SJSA1 (cell line): ENCODE results near the gene FAM20C. TPM values are rescaled to one million over a fixed set of nuclear protein-coding genes. Genes with fewer than 3 reads are reported as not detected.
"Not testable (repeated sequence)": the region's sequence is repeated elsewhere in the genome, so short reads cannot be mapped to it uniquely, and the experiment has no call there.

Experiments
- DNase-seq, 2 experiments: peaks; one replicate each; pipeline ENCODE4 v3.0.0-alpha.2; 2015 to 2020; ENCODE audit warnings: low spot score in 2 of 2, low read depth in 1 of 2
- H3K27ac ChIP-seq: fragments of 250-450 bp; sonication (Bioruptor Pico); 2 replicates; pipeline ENCODE4 v1.5.1; 2020; ENCODE audit warnings: mild to moderate bottlenecking, moderate library complexity
- H3K27me3 ChIP-seq: fragments of 250-450 bp; sonication (Bioruptor Pico); replicated peaks from 2 replicates; pipeline ENCODE4 v1.5.1; 2020; ENCODE audit warnings: mild to moderate bottlenecking, moderate library complexity
- H3K36me3 ChIP-seq: fragments of 250-450 bp; sonication (Bioruptor Pico); 2 replicates; pipeline ENCODE4 v1.5.1; 2020; ENCODE audit warnings: mild to moderate bottlenecking
- H3K4me1 ChIP-seq: fragments of 250-450 bp; sonication (Bioruptor Pico); replicated peaks from 2 replicates; pipeline ENCODE4 v1.6.1; 2021; ENCODE audit warnings: mild to moderate bottlenecking
- H3K4me3 ChIP-seq: fragments of 250-450 bp; sonication (Bioruptor Pico); 2 replicates; pipeline ENCODE4 v1.5.1; 2020; ENCODE audit warnings: mild to moderate bottlenecking
- H3K9me3 ChIP-seq: fragments of 250-450 bp; sonication (Bioruptor Pico); replicated peaks from 2 replicates; pipeline ENCODE4 v1.5.1; 2020; ENCODE audit warnings: mild to moderate bottlenecking
- total RNA-seq: library from RNA; depleted of rRNA; stranded (reverse); fragments of >200 nt; shearing (Covaris generic); gene quantifications from 2 replicates; pipeline ENCODE4 v1.2.3, GENCODE V29; 2014

FAM20C gene
- total RNA-seq, 1 experiment from 2014 or later = 0.18 TPM

DNA sequence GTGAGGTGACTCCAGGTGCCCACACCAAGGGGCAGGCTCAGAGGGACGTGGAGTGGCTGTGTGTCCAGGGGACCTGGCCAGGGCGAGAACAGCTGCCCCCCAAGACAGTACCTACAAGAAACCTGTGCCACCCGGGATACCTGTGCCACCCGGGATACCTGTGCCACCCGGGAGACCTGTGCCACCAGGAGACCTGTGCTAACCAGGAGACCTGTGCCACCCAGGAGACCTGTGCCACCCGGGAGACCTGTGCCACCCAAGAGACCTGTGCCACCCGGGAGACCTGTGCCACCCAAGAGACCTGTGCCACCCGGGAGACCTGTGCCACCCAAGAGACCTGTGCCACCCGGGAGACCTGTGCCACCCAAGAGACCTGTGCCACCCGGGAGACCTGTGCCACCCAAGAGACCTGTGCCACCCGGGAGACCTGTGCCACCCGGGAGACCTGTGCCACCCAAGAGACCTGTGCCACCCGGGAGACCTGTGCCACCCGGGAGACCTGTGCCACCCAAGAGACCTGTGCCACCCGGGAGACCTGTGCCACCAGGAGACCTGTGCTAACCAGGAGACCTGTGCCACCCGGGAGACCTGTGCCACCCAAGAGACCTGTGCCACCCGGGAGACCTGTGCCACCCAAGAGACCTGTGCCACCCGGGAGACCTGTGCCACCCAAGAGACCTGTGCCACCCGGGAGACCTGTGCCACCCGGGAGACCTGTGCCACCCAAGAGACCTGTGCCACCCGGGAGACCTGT lies 50.6 kb downstream of the FAM20C start:
- H3K36me3 ChIP-seq, H3K9me3 ChIP-seq, DNase-seq, H3K4me1 ChIP-seq, H3K4me3 ChIP-seq, H3K27ac ChIP-seq, H3K27me3 ChIP-seq: not testable (repeated sequence)

GRCh38 chr7:243580-243978 lies 51.2 kb downstream of the FAM20C start:
- H3K36me3 ChIP-seq = not testable (repeated sequence)

DNA sequence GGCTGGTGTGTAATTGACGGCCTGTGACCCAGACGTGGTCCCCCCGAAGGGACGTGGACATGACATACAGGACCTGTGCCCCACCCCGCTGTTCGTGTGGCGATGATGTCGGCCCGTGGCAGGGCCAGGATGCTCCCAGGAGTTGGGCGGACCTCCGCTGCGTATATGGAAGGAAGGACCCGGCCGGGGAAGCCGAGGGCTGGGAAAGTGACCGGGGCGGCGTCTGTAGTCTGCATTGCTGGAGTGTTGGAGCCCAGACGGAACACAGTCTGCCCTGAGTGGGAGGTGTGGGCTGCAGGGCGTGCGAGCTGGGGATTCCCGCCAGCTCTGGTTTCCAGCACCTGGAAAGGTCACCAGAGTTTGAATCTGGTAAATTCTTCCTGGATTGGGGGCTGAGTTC lies 52.6 kb downstream of the FAM20C start:
- H3K9me3 ChIP-seq = no peaks in the 10 kb centered on the region
- no peaks in the 10 kb centered on the region for H3K36me3 ChIP-seq
- no peak overlapping the region for H3K27ac ChIP-seq
- DNase-seq = no peak
- H3K27me3 ChIP-seq = no peaks in the 10 kb centered on the region
- H3K4me1 ChIP-seq = no peaks in the 10 kb centered on the region
- H3K4me3 ChIP-seq = no peak overlapping the region

More at GRCh38 chr7:243580-243978, 51.2 kb downstream of the FAM20C start:
- not testable (repeated sequence) for H3K27ac ChIP-seq, DNase-seq, H3K9me3 ChIP-seq, H3K27me3 ChIP-seq, H3K4me1 ChIP-seq, H3K4me3 ChIP-seq

GRCh38 chr7:245574-246295 lies 53.4 kb downstream of the FAM20C start:
- no peak for DNase-seq
- no peak overlapping the region for H3K27ac ChIP-seq
- H3K4me3 ChIP-seq = no peak overlapping the region
- no peaks in the 10 kb centered on the region for H3K9me3 ChIP-seq
- H3K36me3 ChIP-seq = no peaks in the 10 kb centered on the region
- H3K27me3 ChIP-seq = no peaks in the 10 kb centered on the region
- H3K4me1 ChIP-seq = no peaks in the 10 kb centered on the region

- Histone ChIP-seq H3K9me3 (no peaks in the 10 kb centered on the region), H3K4me3 (no peak overlapping the region), H3K27me3 (no peaks in the 10 kb centered on the region), H3K4me1 (no peaks in the 10 kb centered on the region), H3K27ac (no peak overlapping the region), H3K36me3 (no peaks in the 10 kb centered on the region)
- no peak for DNase-seq
Observed at GRCh38 chr7:246451-246850, 54.1 kb downstream of the FAM20C start.

DNA sequence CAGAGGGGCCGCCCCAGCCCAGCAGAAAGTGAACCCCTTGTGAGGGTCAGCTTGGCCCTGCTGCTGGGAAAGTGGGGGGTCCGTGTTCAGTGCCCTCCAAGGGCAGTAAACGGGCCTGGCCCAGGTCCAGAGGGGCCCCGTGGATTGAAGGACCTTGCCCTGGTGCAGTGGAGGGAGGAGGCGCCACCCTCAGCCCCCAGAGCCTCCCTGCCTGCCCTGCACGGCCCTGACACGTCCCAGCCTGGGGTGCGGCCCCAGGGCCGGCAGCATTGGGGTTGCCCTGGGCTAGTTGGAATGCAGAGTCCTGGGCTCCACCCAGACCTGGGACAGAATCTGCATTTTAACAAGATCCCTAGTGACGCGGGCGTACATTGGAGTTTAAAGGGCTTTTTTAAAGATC lies 54.8 kb downstream of the FAM20C start:
- H3K27ac ChIP-seq = no peak overlapping the region
- H3K4me1 ChIP-seq = no peaks in the 10 kb centered on the region
- H3K4me3 ChIP-seq = no peak overlapping the region
- no peaks in the 10 kb centered on the region for H3K27me3 ChIP-seq
- H3K9me3 ChIP-seq = no peaks in the 10 kb centered on the region
- no peaks in the 10 kb centered on the region for H3K36me3 ChIP-seq
- no peak for DNase-seq

DNA sequence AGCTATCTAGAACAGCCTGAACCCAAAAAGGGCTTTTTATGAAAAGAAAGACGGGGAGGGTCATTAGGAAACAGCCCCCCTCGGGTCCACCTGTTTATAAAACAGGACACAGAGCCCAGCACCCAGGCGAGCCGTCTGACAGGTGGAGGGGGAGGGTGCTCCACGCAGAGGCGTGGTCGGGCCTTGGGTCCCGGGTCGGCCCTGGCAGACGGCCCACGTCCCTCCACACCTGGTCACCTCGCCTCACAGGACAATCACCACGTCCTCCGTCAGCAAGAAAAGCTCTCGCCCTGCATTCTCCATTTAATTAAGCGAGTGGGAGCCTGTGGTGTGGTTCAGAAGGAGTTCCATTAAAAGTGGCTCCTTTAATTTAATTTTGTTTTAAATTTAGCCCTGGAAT lies 55.3 kb downstream of the FAM20C start:
- no peak for DNase-seq
- no peak overlapping the region for H3K27ac ChIP-seq
- no peaks in the 10 kb centered on the region for H3K9me3 ChIP-seq
- H3K4me1 ChIP-seq = no peaks in the 10 kb centered on the region
- H3K36me3 ChIP-seq = no peaks in the 10 kb centered on the region
- no peaks in the 10 kb centered on the region for H3K27me3 ChIP-seq
- H3K4me3 ChIP-seq = no peak overlapping the region

- DNase-seq = no peak
- Histone ChIP-seq H3K4me3 (no peak overlapping the region), H3K27ac (no peak overlapping the region), H3K9me3 (no peaks in the 10 kb centered on the region), H3K4me1 (no peaks in the 10 kb centered on the region), H3K27me3 (no peaks in the 10 kb centered on the region), H3K36me3 (no peaks in the 10 kb centered on the region)
Observed at GRCh38 chr7:248732-249435, 56.5 kb downstream of the FAM20C start.

DNA sequence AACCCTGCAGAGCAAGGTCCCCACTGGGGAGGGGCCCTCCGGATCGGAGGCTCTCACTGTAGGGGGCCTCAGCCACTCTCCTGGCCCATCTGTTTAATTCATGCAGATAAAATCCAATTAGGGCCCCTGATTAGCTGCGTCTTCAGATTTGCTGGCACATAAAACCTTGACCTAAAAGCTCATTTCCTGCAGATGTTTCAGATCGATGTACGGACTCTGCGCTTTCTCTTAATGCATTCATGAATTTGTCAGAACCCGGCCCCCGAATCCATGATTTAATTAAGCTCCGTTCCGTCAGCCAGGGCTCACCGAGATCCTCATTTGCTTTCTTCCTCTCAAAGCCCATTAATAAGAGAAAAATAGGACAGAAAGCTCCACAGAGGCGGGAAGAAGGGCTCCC lies 57.6 kb downstream of the FAM20C start:
- no peak for DNase-seq
- Histone ChIP-seq H3K27me3 (no peaks in the 10 kb centered on the region), H3K4me1 (no peaks in the 10 kb centered on the region), H3K4me3 (no peak overlapping the region), H3K9me3 (no peaks in the 10 kb centered on the region), H3K36me3 (no peaks in the 10 kb centered on the region), H3K27ac (no peak overlapping the region)

DNA sequence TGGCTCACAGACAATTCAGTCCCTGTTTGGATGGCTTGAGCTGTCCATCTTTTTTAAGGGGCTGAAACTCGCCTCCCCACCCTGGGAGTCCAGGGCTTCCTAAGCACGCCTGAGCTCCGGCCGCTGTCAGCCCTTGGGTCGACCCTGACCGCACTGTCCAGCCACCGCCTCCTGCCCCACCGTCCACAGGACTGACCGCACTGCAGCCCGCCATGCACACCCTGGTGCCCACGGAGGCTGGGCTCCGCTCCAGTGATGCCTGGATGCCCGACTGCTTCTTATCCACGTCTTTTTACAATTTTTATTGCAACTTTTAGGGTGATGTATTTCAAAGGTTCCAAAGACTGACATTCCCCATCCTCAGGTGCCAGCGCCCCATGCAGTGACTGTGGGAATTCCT lies 58.2 kb downstream of the FAM20C start:
- Histone ChIP-seq H3K4me3 (no peak overlapping the region), H3K27me3 (no peaks in the 10 kb centered on the region), H3K36me3 (no peaks in the 10 kb centered on the region), H3K27ac (no peak overlapping the region), H3K4me1 (no peaks in the 10 kb centered on the region), H3K9me3 (peaks cover under 1% of the 10 kb centered on the region)
- no peak for DNase-seq

GRCh38 chr7:251005-251404 lies 58.6 kb downstream of the FAM20C start:
- no peaks in the 10 kb centered on the region for H3K27me3 ChIP-seq
- H3K4me3 ChIP-seq = no peak overlapping the region
- DNase-seq = no peak
- no peaks in the 10 kb centered on the region for H3K36me3 ChIP-seq
- peaks cover 5% of the 10 kb centered on the region for H3K9me3 ChIP-seq
- no peak overlapping the region for H3K27ac ChIP-seq
- H3K4me1 ChIP-seq = no peaks in the 10 kb centered on the region

- Histone ChIP-seq H3K4me1 (no peaks in the 10 kb centered on the region), H3K36me3 (no peaks in the 10 kb centered on the region), H3K27ac (no peak overlapping the region), H3K9me3 (peaks cover 11% of the 10 kb centered on the region), H3K27me3 (no peaks in the 10 kb centered on the region), H3K4me3 (no peak overlapping the region)
- no peak for DNase-seq
Observed at GRCh38 chr7:251446-252175, 59.2 kb downstream of the FAM20C start.

- no peak for DNase-seq
- no peaks in the 10 kb centered on the region for H3K27me3 ChIP-seq
- H3K4me1 ChIP-seq = no peaks in the 10 kb centered on the region
- H3K27ac ChIP-seq = no peak overlapping the region
- H3K9me3 ChIP-seq = peaks cover 19% of the 10 kb centered on the region
- H3K4me3 ChIP-seq = no peak overlapping the region
- no peaks in the 10 kb centered on the region for H3K36me3 ChIP-seq
Observed at GRCh38 chr7:252216-252965, 60.0 kb downstream of the FAM20C start.
